ENCODE measurements around the gene RC3H1. TPM values are rescaled to one million over a fixed set of nuclear protein-coding genes. Genes with fewer than 3 reads are reported as not detected.

RC3H1 gene
- total RNA-seq, 4 donors from 2014 or later = 37.3 to 49.8 (median 40.4) TPM

DNA sequence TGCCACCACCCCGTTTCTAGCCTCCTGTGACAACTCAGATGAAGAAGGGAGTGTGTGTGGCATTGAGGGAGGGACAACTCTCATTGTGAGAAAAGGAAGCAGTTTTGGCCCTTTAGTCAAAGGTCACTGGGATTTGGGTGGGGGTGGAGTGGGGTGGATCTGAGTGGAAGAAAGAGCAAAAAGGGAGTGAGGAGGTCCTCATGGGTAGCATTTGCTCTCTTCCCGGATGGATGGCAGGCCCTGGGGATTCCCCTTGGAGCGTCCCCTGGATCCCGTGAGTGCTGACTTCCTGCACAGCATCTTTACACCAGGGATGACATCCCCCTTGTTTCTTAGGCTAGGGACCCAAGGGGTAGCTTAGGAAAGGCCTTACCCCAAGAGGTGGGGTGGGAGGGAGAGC, 105.5 kb downstream of the RC3H1 start:
- WGBS, 2 donors (ENCODE audit: low coverage in 1 of 2) = 71 to 100% methylated on average over 1 to 4 of the region's 4 CpGs
- no peak overlapping the region for H3K4me3 ChIP-seq
- TF ChIP-seq POLR2AphosphoS5 (IDR thresholded peaks at IDR 0.05) = no peak
- TF ChIP-seq POLR2A (IDR thresholded peaks at IDR 0.05) = no peak
- no peak for TF ChIP-seq EP300 (IDR thresholded peaks at IDR 0.05)
- TF ChIP-seq, protein P1, sequence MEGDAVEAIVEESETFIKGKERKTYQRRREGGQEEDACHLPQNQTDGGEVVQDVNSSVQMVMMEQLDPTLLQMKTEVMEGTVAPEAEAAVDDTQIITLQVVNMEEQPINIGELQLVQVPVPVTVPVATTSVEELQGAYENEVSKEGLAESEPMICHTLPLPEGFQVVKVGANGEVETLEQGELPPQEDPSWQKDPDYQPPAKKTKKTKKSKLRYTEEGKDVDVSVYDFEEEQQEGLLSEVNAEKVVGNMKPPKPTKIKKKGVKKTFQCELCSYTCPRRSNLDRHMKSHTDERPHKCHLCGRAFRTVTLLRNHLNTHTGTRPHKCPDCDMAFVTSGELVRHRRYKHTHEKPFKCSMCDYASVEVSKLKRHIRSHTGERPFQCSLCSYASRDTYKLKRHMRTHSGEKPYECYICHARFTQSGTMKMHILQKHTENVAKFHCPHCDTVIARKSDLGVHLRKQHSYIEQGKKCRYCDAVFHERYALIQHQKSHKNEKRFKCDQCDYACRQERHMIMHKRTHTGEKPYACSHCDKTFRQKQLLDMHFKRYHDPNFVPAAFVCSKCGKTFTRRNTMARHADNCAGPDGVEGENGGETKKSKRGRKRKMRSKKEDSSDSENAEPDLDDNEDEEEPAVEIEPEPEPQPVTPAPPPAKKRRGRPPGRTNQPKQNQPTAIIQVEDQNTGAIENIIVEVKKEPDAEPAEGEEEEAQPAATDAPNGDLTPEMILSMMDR (IDR thresholded peaks at IDR 0.05) = no peak
- H3K27me3 ChIP-seq = no peaks in the 10 kb centered on the region
- H3K4me1 ChIP-seq = no peaks in the 10 kb centered on the region
- H3K36me3 ChIP-seq = no peaks in the 10 kb centered on the region
- ATAC-seq = no peak
- H3K27ac ChIP-seq = no peak overlapping the region
- H3K9me3 ChIP-seq = no peaks in the 10 kb centered on the region

- Histone ChIP-seq H3K4me1 (no peaks in the 10 kb centered on the region), H3K9me3 (no peaks in the 10 kb centered on the region), H3K27me3 (no peaks in the 10 kb centered on the region), H3K36me3 (no peaks in the 10 kb centered on the region), H3K4me3 (no peak overlapping the region), H3K27ac (no peak overlapping the region)
- no peak for ATAC-seq
- whole genome bisulfite sequencing, 2 donors (ENCODE audit: low coverage in 1 of 2) = 68 to 87% methylated on average over 2 of the region's 2 CpGs
- TF ChIP-seq EP300 (IDR thresholded peaks at IDR 0.05) = no peak
- TF ChIP-seq, protein P1 (IDR thresholded peaks at IDR 0.05) = no peak
- no peak for TF ChIP-seq POLR2A (IDR thresholded peaks at IDR 0.05)
- no peak for TF ChIP-seq POLR2AphosphoS5 (IDR thresholded peaks at IDR 0.05)
Observed at GRCh38 chr1:173915596-173915995, 106.6 kb downstream of the RC3H1 start.

DNA sequence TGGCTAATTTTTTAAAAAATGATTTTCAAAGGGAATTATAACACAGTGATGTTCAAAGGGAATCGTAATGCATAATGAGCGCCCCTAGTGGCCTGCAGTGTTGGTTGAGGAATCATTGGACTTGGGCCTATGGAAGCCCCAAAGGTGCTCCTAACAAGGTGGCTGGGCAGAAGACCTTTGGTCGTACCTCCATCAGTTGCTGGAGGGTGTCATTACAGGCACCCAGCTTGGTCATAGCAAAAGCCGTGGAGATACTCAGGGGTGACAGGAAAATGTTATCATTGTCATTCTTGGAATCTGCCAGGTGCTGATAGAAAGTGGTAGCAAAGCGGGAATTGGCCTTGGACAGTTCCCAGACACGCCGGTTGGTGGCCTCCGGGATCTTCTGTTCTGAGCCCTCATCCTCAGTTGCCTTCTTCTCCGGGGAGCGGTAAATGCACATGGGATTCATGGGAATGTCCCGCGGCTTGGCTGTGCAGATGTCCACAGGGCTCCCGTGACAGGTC, 107.7 kb downstream of the RC3H1 start:
- Histone ChIP-seq H3K36me3 (peaks cover 0 to 7% of the 10 kb centered on the region in 2 donors), H3K4me1 (no peaks in the 10 kb centered on the region), H3K9me3 (no peaks in the 10 kb centered on the region), H3K27me3 (no peaks in the 10 kb centered on the region), H3K27ac (no peak overlapping the region), H3K4me3 (no peak overlapping the region)
- ATAC-seq = no peak
- WGBS, 2 donors (ENCODE audit: low coverage in 1 of 2) = 58 to 79% methylated on average over 2 to 10 of the region's 13 CpGs
- no peak for TF ChIP-seq EP300 (IDR thresholded peaks at IDR 0.05)
- TF ChIP-seq, protein P1 (IDR thresholded peaks at IDR 0.05) = peak in 1 of 4 experiments; percentile 11

- 79 to 100% methylated on average over 1 to 2 of the region's 3 CpGs for WGBS, 2 donors (ENCODE audit: low coverage in 1 of 2)
- Histone ChIP-seq H3K36me3 (peaks cover 0 to 11% of the 10 kb centered on the region in 2 donors), H3K4me3 (no peak overlapping the region), H3K4me1 (no peaks in the 10 kb centered on the region), H3K27ac (no peak overlapping the region), H3K27me3 (no peaks in the 10 kb centered on the region), H3K9me3 (no peaks in the 10 kb centered on the region)
- no peak for TF ChIP-seq POLR2A (IDR thresholded peaks at IDR 0.05)
- TF ChIP-seq POLR2AphosphoS5 (IDR thresholded peaks at IDR 0.05) = no peak
- TF ChIP-seq EP300 (IDR thresholded peaks at IDR 0.05) = no peak
- TF ChIP-seq, protein P1 (IDR thresholded peaks at IDR 0.05) = no peak
- ATAC-seq = no peak
Observed at GRCh38 chr1:173913111-173913510, 109.0 kb downstream of the RC3H1 start.

DNA sequence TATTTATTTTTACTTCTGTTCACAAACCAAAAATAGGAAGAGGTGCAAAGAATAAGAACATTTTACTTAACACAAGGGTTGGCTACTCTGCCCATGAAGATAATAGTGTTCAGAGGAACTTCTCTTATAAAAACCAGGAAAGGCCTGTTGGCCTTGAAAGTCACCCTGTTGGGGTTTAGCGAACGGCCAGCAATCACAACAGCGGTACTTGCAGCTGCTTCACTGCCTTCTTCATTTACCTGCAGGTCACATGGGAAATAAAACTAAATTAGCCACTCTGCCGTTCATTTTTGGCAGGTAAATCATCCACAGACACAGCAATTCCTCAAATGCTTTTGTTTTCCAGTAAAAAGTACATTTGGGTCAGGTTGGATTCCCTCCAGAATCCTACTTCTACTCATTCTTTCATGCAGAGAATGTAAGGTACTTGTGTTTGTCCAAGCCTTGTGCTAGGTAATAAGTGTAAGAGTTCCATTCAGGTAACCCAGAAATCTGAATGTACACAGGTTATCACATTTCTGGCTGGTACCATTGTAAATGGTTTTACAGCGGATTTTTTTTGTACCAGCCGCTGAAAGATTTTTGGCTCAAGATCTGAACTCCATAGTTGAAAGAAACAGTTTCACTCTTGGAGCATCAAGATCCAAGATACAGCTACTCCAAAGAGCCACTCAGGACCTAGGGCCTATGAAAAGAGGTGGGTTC, 118.2 kb downstream of the RC3H1 start:
- no peak overlapping the region for H3K27ac ChIP-seq
- H3K4me1 ChIP-seq = peaks cover 0 to 4% (median 0%) of the 10 kb centered on the region in 3 donors
- H3K27me3 ChIP-seq = no peaks in the 10 kb centered on the region
- WGBS, 2 donors (ENCODE audit: low coverage in 1 of 2) = 81 to 83% methylated on average over 4 to 6 of the region's 6 CpGs
- H3K9me3 ChIP-seq = no peaks in the 10 kb centered on the region
- H3K4me3 ChIP-seq = no peak overlapping the region
- no peak for ATAC-seq
- no peak for TF ChIP-seq POLR2AphosphoS5 (IDR thresholded peaks at IDR 0.05)
- TF ChIP-seq POLR2A (IDR thresholded peaks at IDR 0.05) = no peak
- no peak for TF ChIP-seq EP300 (IDR thresholded peaks at IDR 0.05)
- TF ChIP-seq, protein P1 (IDR thresholded peaks at IDR 0.05) = no peak
- H3K36me3 ChIP-seq = no peaks in the 10 kb centered on the region

Data from gastroesophageal sphincter (tissue), 4 donors.